ENCODE results near the gene CA11. TPM values are rescaled to one million over a fixed set of nuclear protein-coding genes. Genes with fewer than 3 reads are reported as not detected.

CA11 gene
- total and polyA plus RNA-seq, 3 experiments from 2014 or later, result 8.3 to 13.0 (median 12.7) TPM

DNA sequence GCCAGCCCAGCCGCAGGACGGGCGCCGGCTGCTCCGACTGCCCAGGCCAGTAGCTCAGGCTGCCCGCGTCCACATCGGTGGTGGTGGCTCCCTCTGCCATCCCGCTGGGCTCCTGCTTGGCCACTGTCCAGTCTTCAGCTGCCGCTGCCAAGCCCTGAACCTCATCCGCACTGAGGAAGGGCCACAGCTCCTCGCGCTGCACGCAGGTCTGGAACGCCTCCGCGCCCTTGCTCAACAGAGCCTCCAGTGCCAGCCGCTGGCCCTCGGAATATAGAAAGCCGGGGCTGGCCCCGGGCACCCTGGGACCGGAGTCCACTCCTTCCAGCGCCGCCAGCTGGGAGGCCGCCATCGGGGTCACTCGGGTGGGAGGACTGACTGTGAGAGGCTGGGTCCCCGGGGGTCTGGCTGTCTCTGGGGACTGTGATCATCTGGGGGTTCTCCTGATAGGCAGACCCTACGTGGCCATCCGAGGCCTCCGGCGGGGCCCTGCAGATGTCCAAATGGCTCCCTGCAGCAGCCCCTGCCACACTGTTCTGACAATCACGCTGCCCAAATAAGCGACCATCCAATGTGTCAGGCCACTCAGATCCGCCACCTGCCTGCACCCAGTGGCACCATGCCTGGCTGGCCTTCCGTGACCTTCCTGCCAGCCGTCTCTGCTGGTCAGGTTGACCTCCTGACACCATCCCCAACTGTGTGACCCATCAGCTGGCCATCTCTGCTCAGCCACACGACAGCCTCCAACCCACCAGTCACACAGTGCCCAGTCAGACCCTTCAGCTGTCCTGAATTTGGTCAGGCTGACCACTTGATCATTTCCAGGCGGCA is 32.7 kb downstream of the CA11 start:
- H3K9me3 Mint-ChIP-seq, result no peaks in the 10 kb centered on the region
- Histone ChIP-seq H3K36me3 (ENCODE audit: insufficient read depth, low read length) (peaks cover 24% of the 10 kb centered on the region), H3K27me3 (ENCODE audit: insufficient read depth, low read length, poor library complexity, severe bottlenecking) (no peaks in the 10 kb centered on the region), H3K9me3 (ENCODE audit: low read length) (no peaks in the 10 kb centered on the region), H3K4me1 (ENCODE audit: insufficient read depth, low read length) (peaks cover 28% of the 10 kb centered on the region), H3K27ac (ENCODE audit: low read depth, low read length) (no peak overlapping the region), H3K4me3 (ENCODE audit: low read length) (no peak overlapping the region)
- peak overlapping the region in 2 of 8 donors; percentile 51 to 63 for H3K27ac Mint-ChIP-seq
- peaks cover 25 to 36% (median 28%) of the 10 kb centered on the region in 3 donors for H3K4me1 Mint-ChIP-seq
- peaks cover 0 to 37% (median 6%) of the 10 kb centered on the region in 3 donors for H3K36me3 Mint-ChIP-seq
- ChIA-PET POLR2A (no interaction called here), CTCF (interaction anchor here (1.2 kb wide), 1 partner anchor 28 kb away, joined by 3 read pairs; no protein-coding TSS in a partner anchor)
- no peak for DNase-seq
- no peaks in the 10 kb centered on the region for H3K27me3 Mint-ChIP-seq
- H3K4me3 Mint-ChIP-seq, result no peak overlapping the region

GRCh38 chr19:48611872-48612271 is 34.1 kb downstream of the CA11 start:
- H3K4me3 ChIP-seq (ENCODE audit: low read length), result no peak overlapping the region
- peaks cover 0 to 26% (median 6%) of the 10 kb centered on the region in 3 donors for H3K36me3 Mint-ChIP-seq
- H3K9me3 Mint-ChIP-seq, result no peaks in the 10 kb centered on the region
- H3K36me3 ChIP-seq (ENCODE audit: insufficient read depth, low read length), result peaks cover 17% of the 10 kb centered on the region
- ChIA-PET CTCF (no interaction called here), POLR2A (interaction anchor here (1.0 kb wide), 1 partner anchor 16 kb away, joined by 5 read pairs; no protein-coding TSS in a partner anchor)
- no peaks in the 10 kb centered on the region for H3K27me3 Mint-ChIP-seq
- peak overlapping the region in 1 of 8 donors; percentile 51 for H3K27ac Mint-ChIP-seq
- DNase-seq, result no peak
- H3K27ac ChIP-seq (ENCODE audit: low read depth, low read length), result no peak overlapping the region
- no peaks in the 10 kb centered on the region for H3K9me3 ChIP-seq (ENCODE audit: low read length)
- H3K4me1 ChIP-seq (ENCODE audit: insufficient read depth, low read length), result peaks cover 15% of the 10 kb centered on the region
- peak overlapping the region in 1 of 7 donors; percentile 65 for H3K4me3 Mint-ChIP-seq
- H3K4me1 Mint-ChIP-seq, result peaks cover 11 to 23% (median 14%) of the 10 kb centered on the region in 3 donors
- H3K27me3 ChIP-seq (ENCODE audit: insufficient read depth, low read length, poor library complexity, severe bottlenecking), result no peaks in the 10 kb centered on the region

- peaks cover 0 to 6% (median 2%) of the 10 kb centered on the region in 3 donors for H3K36me3 Mint-ChIP-seq
- ChIA-PET POLR2A (interaction anchor here (0.6 kb wide), 2 partner anchors 12 to 107 kb away, joined by 3 to 8 read pairs; no protein-coding TSS in a partner anchor), CTCF (interaction anchor here (0.6 to 3.4 kb wide), 10 partner anchors 9 to 273 kb away, joined by 3 to 22 read pairs (median 5); partner anchors contain the start of genes DBP, RPL18 and SPHK2)
- Histone ChIP-seq H3K27ac (ENCODE audit: low read depth, low read length) (no peak overlapping the region), H3K4me3 (ENCODE audit: low read length) (no peak overlapping the region), H3K4me1 (ENCODE audit: insufficient read depth, low read length) (peaks cover 7% of the 10 kb centered on the region), H3K9me3 (ENCODE audit: low read length) (no peaks in the 10 kb centered on the region), H3K27me3 (ENCODE audit: insufficient read depth, low read length, poor library complexity, severe bottlenecking) (no peaks in the 10 kb centered on the region), H3K36me3 (ENCODE audit: insufficient read depth, low read length) (no peaks in the 10 kb centered on the region)
- peaks cover 4 to 6% (median 5%) of the 10 kb centered on the region in 3 donors for H3K4me1 Mint-ChIP-seq
- no peaks in the 10 kb centered on the region for H3K27me3 Mint-ChIP-seq
- no peak overlapping the region for H3K27ac Mint-ChIP-seq
- H3K9me3 Mint-ChIP-seq, result no peaks in the 10 kb centered on the region
- no peak overlapping the region for H3K4me3 Mint-ChIP-seq
- DNase-seq, result no peak
These were observed 36.3 kb downstream of the CA11 start for GRCh38 chr19:48609571-48610108.

DNA sequence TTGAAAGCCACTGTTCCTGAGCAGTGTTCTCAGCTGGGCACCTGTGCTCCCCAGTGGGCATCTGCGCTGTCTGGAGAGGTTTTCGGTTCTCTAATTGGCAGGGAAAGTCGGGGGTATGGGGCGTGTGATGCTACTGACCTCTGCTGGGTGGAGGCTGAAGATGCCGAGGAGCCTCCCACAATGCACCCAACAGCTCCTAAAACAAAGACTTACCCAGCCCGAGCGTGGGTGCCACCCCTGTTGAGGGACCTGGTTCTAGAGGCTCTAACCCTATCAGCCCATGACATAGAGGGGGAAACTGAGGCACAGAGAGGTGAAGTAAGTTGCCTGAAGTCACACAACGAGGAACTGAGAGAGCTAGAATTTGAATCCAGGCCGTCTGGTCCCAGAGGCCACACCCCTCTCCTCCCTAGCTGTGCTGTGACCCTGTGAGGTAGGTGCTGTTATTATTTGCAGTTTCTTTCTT is 37.2 kb downstream of the CA11 start:
- H3K4me3 Mint-ChIP-seq, result peak overlapping the region in 2 of 7 donors; percentile 44 to 48
- CTCF ChIA-PET, result interaction anchor here (0.6 to 3.4 kb wide), 12 partner anchors 9 to 357 kb away, joined by 3 to 22 read pairs (median 5); partner anchors contain the start of genes DBP, RPL18 and SPHK2
- POLR2A ChIA-PET, result interaction anchor here (0.6 to 0.8 kb wide), 3 partner anchors 11 to 103 kb away, joined by 3 to 4 read pairs (median 3); partner anchors contain the start of gene SPHK2
- Histone ChIP-seq H3K9me3 (ENCODE audit: low read length) (no peaks in the 10 kb centered on the region), H3K4me3 (ENCODE audit: low read length) (no peak overlapping the region), H3K27ac (ENCODE audit: low read depth, low read length) (no peak overlapping the region), H3K4me1 (ENCODE audit: insufficient read depth, low read length) (peaks cover 7% of the 10 kb centered on the region), H3K36me3 (ENCODE audit: insufficient read depth, low read length) (no peaks in the 10 kb centered on the region), H3K27me3 (ENCODE audit: insufficient read depth, low read length, poor library complexity, severe bottlenecking) (no peaks in the 10 kb centered on the region)
- peak in 2 of 5 donors; percentile 36 to 38 for DNase-seq
- H3K9me3 Mint-ChIP-seq, result no peaks in the 10 kb centered on the region
- peaks cover 0 to 2% (median 0%) of the 10 kb centered on the region in 3 donors for H3K36me3 Mint-ChIP-seq
- peak overlapping the region in 5 of 8 donors; percentile 50 to 74 (median 51) for H3K27ac Mint-ChIP-seq
- peaks cover 4 to 6% (median 5%) of the 10 kb centered on the region in 3 donors for H3K4me1 Mint-ChIP-seq
- no peaks in the 10 kb centered on the region for H3K27me3 Mint-ChIP-seq

- Mint-ChIP-seq H3K4me3 (no peak overlapping the region), H3K36me3 (no peaks in the 10 kb centered on the region), H3K4me1 (peaks cover 4 to 6% (median 5%) of the 10 kb centered on the region in 3 donors), H3K27me3 (no peaks in the 10 kb centered on the region), H3K27ac (no peak overlapping the region), H3K9me3 (no peaks in the 10 kb centered on the region)
- DNase-seq, result no peak
- Histone ChIP-seq H3K36me3 (ENCODE audit: insufficient read depth, low read length) (no peaks in the 10 kb centered on the region), H3K4me1 (ENCODE audit: insufficient read depth, low read length) (peaks cover 7% of the 10 kb centered on the region), H3K4me3 (ENCODE audit: low read length) (no peak overlapping the region), H3K9me3 (ENCODE audit: low read length) (no peaks in the 10 kb centered on the region), H3K27me3 (ENCODE audit: insufficient read depth, low read length, poor library complexity, severe bottlenecking) (no peaks in the 10 kb centered on the region), H3K27ac (ENCODE audit: low read depth, low read length) (no peak overlapping the region)
- ChIA-PET CTCF (interaction anchor here (0.8 to 2.0 kb wide), 4 partner anchors 12 to 30 kb away, joined by 3 to 6 read pairs (median 4); partner anchors contain the start of genes RPL18 and SPHK2), POLR2A (no interaction called here)
These were observed 38.6 kb downstream of the CA11 start for GRCh38 chr19:48607359-48607755.

- Mint-ChIP-seq H3K27ac (no peak within 1 kb of the TSS), H3K9me3 (no peaks in the 10 kb centered on the region), H3K4me3 (no peak within 1 kb of the TSS), H3K4me1 (peaks cover 4 to 6% (median 5%) of the 10 kb centered on the region in 3 donors), H3K27me3 (no peaks in the 10 kb centered on the region), H3K36me3 (no peaks in the 10 kb centered on the region)
- no peak within 1 kb of the TSS for H3K27ac ChIP-seq (ENCODE audit: low read depth, low read length)
- H3K27me3 ChIP-seq (ENCODE audit: insufficient read depth, low read length, poor library complexity, severe bottlenecking), result no peaks in the 10 kb centered on the region
- no peaks in the 10 kb centered on the region for H3K9me3 ChIP-seq (ENCODE audit: low read length)
- no peak for DNase-seq
- H3K4me1 ChIP-seq (ENCODE audit: insufficient read depth, low read length), result peaks cover 7% of the 10 kb centered on the region
- H3K36me3 ChIP-seq (ENCODE audit: insufficient read depth, low read length), result no peaks in the 10 kb centered on the region
- ChIA-PET CTCF (interaction anchor here (0.6 to 1.7 kb wide), 4 partner anchors 12 to 275 kb away, joined by 3 to 4 read pairs (median 4); partner anchors contain the start of genes RPL18 and SPHK2), POLR2A (no interaction called here)
- H3K4me3 ChIP-seq (ENCODE audit: low read length), result no peak within 1 kb of the TSS
These were observed 39.3 kb downstream of the CA11 start, which contains the start of gene SPACA4 for GRCh38 chr19:48606463-48607358. Gene SPACA4 (plus strand): TSS chr19:48606742. CDS start chr19:48606979, 237 bp downstream.

GRCh38 chr19:48603850-48604249 is 42.1 kb downstream of the CA11 start:
- H3K4me3 ChIP-seq (ENCODE audit: low read length), result no peak overlapping the region
- no peaks in the 10 kb centered on the region for H3K36me3 Mint-ChIP-seq
- no peaks in the 10 kb centered on the region for H3K9me3 Mint-ChIP-seq
- CTCF ChIA-PET, result no interaction called here
- H3K27me3 ChIP-seq (ENCODE audit: insufficient read depth, low read length, poor library complexity, severe bottlenecking), result no peaks in the 10 kb centered on the region
- no peaks in the 10 kb centered on the region for H3K9me3 ChIP-seq (ENCODE audit: low read length)
- no peaks in the 10 kb centered on the region for H3K36me3 ChIP-seq (ENCODE audit: insufficient read depth, low read length)
- no peak overlapping the region for H3K27ac Mint-ChIP-seq
- H3K4me1 Mint-ChIP-seq, result peaks cover 3 to 4% (median 3%) of the 10 kb centered on the region in 3 donors
- POLR2A ChIA-PET, result no interaction called here
- no peaks in the 10 kb centered on the region for H3K27me3 Mint-ChIP-seq
- no peak for DNase-seq
- H3K4me1 ChIP-seq (ENCODE audit: insufficient read depth, low read length), result peaks cover 4% of the 10 kb centered on the region
- H3K27ac ChIP-seq (ENCODE audit: low read depth, low read length), result no peak overlapping the region
- no peak overlapping the region for H3K4me3 Mint-ChIP-seq

Data from CD8-positive, alpha-beta memory T cell (primary cell).